ENCODE data around the gene LILRA5.
"Not testable (repeated sequence)": the region's sequence is repeated elsewhere in the genome, so short reads cannot be mapped to it uniquely, and the experiment has no call there.

LILRA5 gene

GRCh38 chr19:54312436-54313377, at the start of gene LILRA5:
TSS of gene LILRA5 (minus strand) at chr19:54313166. CDS start at chr19:54313019, 147 bp downstream.
- DNase-seq: peak; percentile 24 to 64

- not testable (repeated sequence) for DNase-seq
Measured at GRCh38 chr19:54361680-54362422, 48.9 kb upstream of the LILRA5 start.

- DNase-seq: peak; percentile 78 to 82
Measured at GRCh38 chr19:54359149-54359820, 46.3 kb upstream of the LILRA5 start.

- no peak for DNase-seq
Measured at GRCh38 chr19:54357381-54357780, 44.4 kb upstream of the LILRA5 start.

- DNase-seq: no peak
Measured at GRCh38 chr19:54356444-54357056, 43.6 kb upstream of the LILRA5 start.

GRCh38 chr19:54355675-54356074, 42.7 kb upstream of the LILRA5 start:
- DNase-seq: no peak

- no peak for DNase-seq
Measured at GRCh38 chr19:54354761-54355160, 41.8 kb upstream of the LILRA5 start.

GRCh38 chr19:54352546-54352945, 39.6 kb upstream of the LILRA5 start:
- no peak for DNase-seq

GRCh38 chr19:54352041-54352440, 39.1 kb upstream of the LILRA5 start:
- DNase-seq: no peak

GRCh38 chr19:54351474-54351873, 38.5 kb upstream of the LILRA5 start:
- DNase-seq: no peak

GRCh38 chr19:54345938-54346386, 33.0 kb upstream of the LILRA5 start:
- peak in 1 of 2 donors; percentile 37 for DNase-seq

- DNase-seq: no peak
Measured at GRCh38 chr19:54343868-54344267, 30.9 kb upstream of the LILRA5 start.

GRCh38 chr19:54341295-54341694, 28.3 kb upstream of the LILRA5 start:
- no peak for DNase-seq

GRCh38 chr19:54339646-54340358, 26.8 kb upstream of the LILRA5 start:
- DNase-seq: peak; percentile 9 to 53

GRCh38 chr19:54338521-54338920, 25.6 kb upstream of the LILRA5 start:
- DNase-seq: no peak

- no peak for DNase-seq
Measured at GRCh38 chr19:54337858-54338230, 24.9 kb upstream of the LILRA5 start.

GRCh38 chr19:54336893-54337857, 24.2 kb upstream of the LILRA5 start:
- no peak for DNase-seq

GRCh38 chr19:54335979-54336892, 23.3 kb upstream of the LILRA5 start:
- DNase-seq: no peak

- no peak for DNase-seq
Measured at GRCh38 chr19:54335164-54335563, 22.2 kb upstream of the LILRA5 start.
